Activated B cell treated with CpG ODN at 0.5 μM for 24 hours (primary cell): ENCODE data around the gene NAT14. TPM values are rescaled to one million over a fixed set of nuclear protein-coding genes. Genes with fewer than 3 reads are reported as not detected.
"Not testable (repeated sequence)": the region's sequence is repeated elsewhere in the genome, so short reads cannot be mapped to it uniquely, and the experiment has no call there.

ENCODE experiments used
- ATAC-seq: fragments of 200-7000 bp; cut with Tn5 transposase; one replicate; pipeline ENCODE4 v1.10.0; 2021; ENCODE audit warnings: low read depth, mild to moderate bottlenecking, moderate library complexity
- CTCF ChIA-PET: fragments of 350-600 bp; sonication (Branson Sonifier 250); formaldehyde crosslinking; loops from one replicate; lab custom pipeline; 2021; ENCODE audit warnings: antibody characterized with exemption; lab: Charles Lee
- POLR2A ChIA-PET: fragments of 350-600 bp; sonication (Branson Sonifier 250); formaldehyde crosslinking; loops from one replicate; lab custom pipeline; 2021; ENCODE audit warnings: antibody characterized with exemption; lab: Charles Lee
- DNase-seq: peaks from one replicate; pipeline ENCODE4 v3.0.0; 2022
- H3K27ac Mint-ChIP-seq: one replicate; pipeline ENCODE4 v1.8.0; 2020; ENCODE audit warnings: mixed read lengths
- H3K27me3 Mint-ChIP-seq: one replicate; pipeline ENCODE4 v1.8.0; 2021; ENCODE audit warnings: mixed read lengths
- H3K36me3 Mint-ChIP-seq: one replicate; pipeline ENCODE4 v1.8.0; 2021; ENCODE audit warnings: low read depth, mixed read lengths
- H3K4me1 Mint-ChIP-seq: one replicate; pipeline ENCODE4 v1.8.0; 2021; ENCODE audit warnings: mixed read lengths
- H3K4me3 Mint-ChIP-seq: one replicate; pipeline ENCODE4 v1.8.0; 2020; ENCODE audit warnings: mild to moderate bottlenecking, mixed read lengths
- H3K9me3 Mint-ChIP-seq: one replicate; pipeline ENCODE4 v1.8.0; 2020; ENCODE audit warnings: mixed read lengths
- intact Hi-C: fragments of 100-400 bp; cut with micrococcal nuclease; formaldehyde crosslinking; loops from one replicate; pipeline ENCODE4 v1.15.1; 2024
- total RNA-seq: library from RNA; stranded (reverse); gene quantifications from 2 replicates; pipeline ENCODE4 v1.2.3, GENCODE V29; 2022
- TF ChIP-seq, protein P1 (sequence below): fragments of 200-600 bp; IDR thresholded peaks from one replicate; pipeline ENCODE4 v1.8.0; 2022; ENCODE audit warnings: antibody characterized with exemption, mild to moderate bottlenecking

NAT14 gene
- total RNA-seq, 1 donor from 2014 or later = 13.8 TPM

DNA sequence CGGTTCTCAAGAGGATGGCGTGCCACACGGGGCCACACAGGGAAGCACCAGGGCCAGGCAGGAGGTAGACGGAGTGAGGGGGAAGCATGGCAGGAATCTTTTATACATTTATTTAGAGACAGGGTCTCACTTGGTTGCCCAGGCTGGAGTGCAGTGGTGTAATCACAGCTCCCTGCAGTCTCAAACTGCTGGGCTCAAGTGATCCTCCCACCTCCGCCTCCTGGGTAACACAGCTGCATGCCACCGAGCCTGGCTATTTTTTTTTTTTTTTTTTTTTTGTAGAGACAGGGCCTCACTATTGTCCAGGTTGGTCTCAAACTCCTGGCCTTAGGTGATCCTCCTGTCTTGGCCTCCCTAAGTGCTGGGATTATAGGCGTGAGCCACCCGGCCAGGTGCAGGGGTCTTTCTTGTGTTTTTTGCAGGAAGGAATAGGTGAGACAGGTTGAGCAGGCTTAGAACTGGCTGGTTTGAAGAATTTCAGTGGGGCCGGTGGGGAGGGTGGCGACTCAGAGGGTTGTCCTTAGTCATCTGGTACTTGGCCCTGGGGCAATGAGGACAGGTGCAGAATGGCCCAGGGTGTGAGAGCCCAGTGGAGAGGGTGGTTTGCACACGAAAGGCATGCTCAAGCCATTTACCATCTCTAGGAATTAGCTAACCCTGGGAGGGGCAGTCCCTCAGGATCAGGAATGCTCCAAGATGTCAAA lies 10.8 kb downstream of the NAT14 start:
- Mint-ChIP-seq H3K27ac (no peak overlapping the region), H3K4me1 (no peaks in the 10 kb centered on the region), H3K36me3 (no peaks in the 10 kb centered on the region), H3K27me3 (peaks cover 9% of the 10 kb centered on the region), H3K9me3 (no peaks in the 10 kb centered on the region), H3K4me3 (no peak overlapping the region)
- DNase-seq (no peak), ATAC-seq (no peak)
- CTCF ChIA-PET = interaction anchor here (0.8 kb wide), 1 partner anchor 8 kb away, joined by 3 read pairs; no protein-coding TSS in a partner anchor
- POLR2A ChIA-PET = interaction anchor here (0.6 kb wide), 1 partner anchor 27 kb away, joined by 3 read pairs; no protein-coding TSS in a partner anchor
- TF ChIP-seq, protein P1, sequence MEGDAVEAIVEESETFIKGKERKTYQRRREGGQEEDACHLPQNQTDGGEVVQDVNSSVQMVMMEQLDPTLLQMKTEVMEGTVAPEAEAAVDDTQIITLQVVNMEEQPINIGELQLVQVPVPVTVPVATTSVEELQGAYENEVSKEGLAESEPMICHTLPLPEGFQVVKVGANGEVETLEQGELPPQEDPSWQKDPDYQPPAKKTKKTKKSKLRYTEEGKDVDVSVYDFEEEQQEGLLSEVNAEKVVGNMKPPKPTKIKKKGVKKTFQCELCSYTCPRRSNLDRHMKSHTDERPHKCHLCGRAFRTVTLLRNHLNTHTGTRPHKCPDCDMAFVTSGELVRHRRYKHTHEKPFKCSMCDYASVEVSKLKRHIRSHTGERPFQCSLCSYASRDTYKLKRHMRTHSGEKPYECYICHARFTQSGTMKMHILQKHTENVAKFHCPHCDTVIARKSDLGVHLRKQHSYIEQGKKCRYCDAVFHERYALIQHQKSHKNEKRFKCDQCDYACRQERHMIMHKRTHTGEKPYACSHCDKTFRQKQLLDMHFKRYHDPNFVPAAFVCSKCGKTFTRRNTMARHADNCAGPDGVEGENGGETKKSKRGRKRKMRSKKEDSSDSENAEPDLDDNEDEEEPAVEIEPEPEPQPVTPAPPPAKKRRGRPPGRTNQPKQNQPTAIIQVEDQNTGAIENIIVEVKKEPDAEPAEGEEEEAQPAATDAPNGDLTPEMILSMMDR = no peak
- intact Hi-C loops = no loop called here

DNA sequence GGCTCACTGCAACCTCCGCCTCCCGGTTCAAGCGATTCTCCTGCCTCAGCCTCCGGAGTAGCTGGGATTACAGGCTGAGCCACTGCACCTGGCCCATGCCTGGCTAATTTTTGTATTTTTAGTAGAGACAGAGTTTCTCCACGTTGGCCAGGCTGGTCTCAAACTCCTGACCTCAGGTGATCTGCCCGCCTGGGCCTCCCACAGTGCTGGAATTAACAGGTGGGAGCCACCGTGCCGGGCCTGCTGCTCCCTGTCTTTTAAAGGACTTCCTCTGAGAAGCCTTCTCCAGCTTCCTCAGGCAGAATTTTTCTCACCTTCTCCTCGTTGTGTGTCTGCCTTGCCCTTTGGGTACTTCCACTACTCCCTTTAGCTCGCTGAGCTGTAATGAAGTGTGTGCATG lies 11.8 kb downstream of the NAT14 start:
- CTCF ChIA-PET, H3K4me1 Mint-ChIP-seq, H3K27ac Mint-ChIP-seq, H3K4me3 Mint-ChIP-seq, H3K36me3 Mint-ChIP-seq, H3K27me3 Mint-ChIP-seq, ATAC-seq, POLR2A ChIA-PET, DNase-seq, intact Hi-C loops, H3K9me3 Mint-ChIP-seq: not testable (repeated sequence)

- H3K4me1 Mint-ChIP-seq = no peaks in the 10 kb centered on the region
- TF ChIP-seq, protein P1 = no peak
- DNase-seq (no peak), ATAC-seq (no peak)
- intact Hi-C loops = no loop called here
- no peaks in the 10 kb centered on the region for H3K36me3 Mint-ChIP-seq
- no peak overlapping the region for H3K27ac Mint-ChIP-seq
- peaks cover 2% of the 10 kb centered on the region for H3K27me3 Mint-ChIP-seq
- H3K4me3 Mint-ChIP-seq = no peak overlapping the region
- ChIA-PET POLR2A (no interaction called here), CTCF (interaction anchor here (1.3 kb wide), 1 partner anchor 357 kb away, joined by 4 read pairs; no protein-coding TSS in a partner anchor)
- no peaks in the 10 kb centered on the region for H3K9me3 Mint-ChIP-seq
Measured at GRCh38 chr19:55497763-55498162, 12.8 kb downstream of the NAT14 start.

DNA sequence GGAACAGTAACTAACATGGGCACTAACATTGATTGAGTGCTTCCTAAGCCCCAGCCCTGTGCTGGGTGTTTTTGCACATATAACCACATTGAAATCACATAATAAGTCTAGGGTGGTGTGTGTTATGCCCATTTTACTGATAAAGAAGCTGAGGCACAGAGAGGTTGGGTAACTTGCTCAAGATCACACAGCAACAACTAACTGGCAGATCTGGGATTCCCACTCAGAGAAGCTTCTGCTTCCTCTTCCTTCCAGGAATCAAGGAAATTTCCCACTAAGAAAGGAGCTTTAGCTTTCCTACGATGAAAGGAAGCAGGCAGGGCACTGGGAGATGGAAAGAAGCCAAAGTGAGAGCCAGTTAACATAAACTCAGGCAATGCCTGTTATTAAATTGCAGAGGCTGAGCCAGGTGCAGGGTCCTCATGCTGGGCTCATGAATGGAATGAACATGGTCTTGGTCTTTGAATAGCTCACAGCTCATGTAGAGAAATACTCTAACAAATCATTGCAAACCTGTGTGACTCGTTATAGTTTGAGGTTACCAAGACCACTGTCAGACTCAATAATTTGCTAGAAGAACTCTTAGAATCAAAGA lies 13.4 kb downstream of the NAT14 start:
- CTCF ChIA-PET = interaction anchor here (1.0 to 1.3 kb wide), 2 partner anchors 31 to 357 kb away, joined by 3 to 4 read pairs; no protein-coding TSS in a partner anchor
- intact Hi-C loops = no loop called here
- POLR2A ChIA-PET = no interaction called here
- H3K4me1 Mint-ChIP-seq = peaks cover 3% of the 10 kb centered on the region
- H3K9me3 Mint-ChIP-seq = no peaks in the 10 kb centered on the region
- TF ChIP-seq, protein P1 = no peak
- no peak overlapping the region for H3K4me3 Mint-ChIP-seq
- H3K27me3 Mint-ChIP-seq = no peaks in the 10 kb centered on the region
- H3K27ac Mint-ChIP-seq = no peak overlapping the region
- DNase-seq (no peak), ATAC-seq (no peak)
- H3K36me3 Mint-ChIP-seq = no peaks in the 10 kb centered on the region

- intact Hi-C loops = loop anchor here (5.0 to 10.0 kb wide), 2 partner anchors 618 to 846 kb away; no protein-coding TSS in a partner anchor
- Mint-ChIP-seq H3K4me1 (peaks cover 11% of the 10 kb centered on the region), H3K4me3 (no peak overlapping the region), H3K27me3 (no peaks in the 10 kb centered on the region), H3K36me3 (no peaks in the 10 kb centered on the region), H3K9me3 (no peaks in the 10 kb centered on the region), H3K27ac (no peak overlapping the region)
- ChIA-PET CTCF (interaction anchor here (1.4 kb wide), 1 partner anchor 33 kb away, joined by 8 read pairs; no protein-coding TSS in a partner anchor), POLR2A (interaction anchor here (0.5 kb wide), 1 partner anchor 105 kb away, joined by 4 read pairs; no protein-coding TSS in a partner anchor)
- TF ChIP-seq, protein P1 = no peak
- no peak for ATAC-seq
- DNase-seq = no peak
Measured at GRCh38 chr19:55500368-55500952, 15.5 kb downstream of the NAT14 start.
